HepG2 (cell line): ENCODE measurements around the gene PYGL. TPM values are rescaled to one million over a fixed set of nuclear protein-coding genes. Genes with fewer than 3 reads are reported as not detected.

Experiments used
- ASH2L ChIP-seq: fragments of 300-600, 200-600 bp; sonication (generic); IDR thresholded peaks from 2 replicates; pipeline ENCODE4 v1.7.0; 2017; ENCODE audit warnings: low read depth, mild to moderate bottlenecking, moderate library complexity, mixed read lengths, low read length; ENCODE audit not compliant: insufficient read length
- BCL6 ChIP-seq: IDR thresholded peaks from 2 replicates; pipeline ENCODE4 v1.6.1; 2016; ENCODE audit warnings: missing genetic modification reagents, missing compliant biosample characterization
- CBFB ChIP-seq: sonication (generic); formaldehyde crosslinking; IDR thresholded peaks from 2 replicates; pipeline ENCODE4 v1.4.0; 2020; ENCODE audit warnings: missing genetic modification reagents
- CCDC6 ChIP-seq: sonication (generic); formaldehyde crosslinking; IDR thresholded peaks from 2 replicates; pipeline ENCODE4 v1.8.1; 2022; ENCODE audit warnings: mild to moderate bottlenecking, missing genetic modification reagents, moderate library complexity
- CHCHD3 ChIP-seq: sonication (generic); formaldehyde crosslinking; IDR thresholded peaks from 2 replicates; pipeline ENCODE4 v1.8.0; 2022; ENCODE audit warnings: mild to moderate bottlenecking, missing genetic modification reagents, moderate library complexity
- DNMT3B ChIP-seq: conservative IDR thresholded peaks from 2 replicates; pipeline ENCODE4 v1.6.1; 2016; ENCODE audit warnings: missing biosample characterization, control low read depth
- EZH2 ChIP-seq: conservative IDR thresholded peaks from 2 replicates; pipeline ENCODE4 v1.6.1; 2012; ENCODE audit warnings: mild to moderate bottlenecking, low read depth, low read length, moderate library complexity
- GFI1 ChIP-seq: sonication (generic); formaldehyde crosslinking; IDR thresholded peaks from 2 replicates; pipeline ENCODE4 v1.5.0; 2020; ENCODE audit warnings: missing genetic modification reagents, mild to moderate bottlenecking, borderline replicate concordance
- ISX ChIP-seq: sonication (generic); formaldehyde crosslinking; conservative IDR thresholded peaks from 2 replicates; pipeline ENCODE4 v1.5.0; 2020; ENCODE audit warnings: missing genetic modification reagents
- KLF9 ChIP-seq: IDR thresholded peaks from 2 replicates; pipeline ENCODE4 v1.6.1; 2016; ENCODE audit warnings: low read depth
- LBX2 ChIP-seq: sonication (generic); formaldehyde crosslinking; IDR thresholded peaks from 2 replicates; pipeline ENCODE4 v1.5.0; 2020; ENCODE audit warnings: missing genetic modification reagents, mild to moderate bottlenecking, borderline replicate concordance
- MTERF4 ChIP-seq: sonication (generic); formaldehyde crosslinking; IDR thresholded peaks from 2 replicates; pipeline ENCODE4 v1.8.0; 2023; ENCODE audit warnings: mild to moderate bottlenecking, missing genetic modification reagents
- NR2F6 ChIP-seq, 2 experiments: IDR thresholded peaks; 2 replicates each; pipeline ENCODE4 v1.6.1; 2016; ENCODE audit warnings: antibody characterized with exemption in 1 of 2, mild to moderate bottlenecking in 1 of 2
- PHF21A ChIP-seq: sonication (generic); formaldehyde crosslinking; IDR thresholded peaks from 2 replicates; pipeline ENCODE4 v1.5.0; 2020; ENCODE audit warnings: mild to moderate bottlenecking, missing genetic modification reagents
- PRDM15 ChIP-seq: sonication (generic); formaldehyde crosslinking; IDR thresholded peaks from 2 replicates; pipeline ENCODE4 v1.4.0; 2020; ENCODE audit warnings: missing genetic modification reagents
- SIX1 ChIP-seq: sonication (generic); formaldehyde crosslinking; IDR thresholded peaks from 2 replicates; pipeline ENCODE4 v1.4.0; 2020; ENCODE audit warnings: missing genetic modification reagents, borderline replicate concordance
- TGIF2 ChIP-seq: IDR thresholded peaks from 2 replicates; pipeline ENCODE4 v1.6.1; 2016; ENCODE audit warnings: control low read depth, missing compliant biosample characterization
- YEATS2 ChIP-seq: sonication (generic); formaldehyde crosslinking; IDR thresholded peaks from 2 replicates; pipeline ENCODE4 v1.4.0; 2020; ENCODE audit warnings: missing genetic modification reagents, borderline replicate concordance
- ZBTB43 ChIP-seq: sonication (generic); formaldehyde crosslinking; conservative IDR thresholded peaks from 2 replicates; pipeline ENCODE4 v1.4.0; 2020; ENCODE audit warnings: missing genetic modification reagents
- ZNF138 ChIP-seq: sonication (generic); formaldehyde crosslinking; IDR thresholded peaks from 2 replicates; pipeline ENCODE4 v1.5.0; 2020; ENCODE audit warnings: mild to moderate bottlenecking, low read depth, missing genetic modification reagents
- ZNF20 ChIP-seq: sonication (generic); formaldehyde crosslinking; IDR thresholded peaks from 2 replicates; pipeline ENCODE4 v1.4.0; 2020; ENCODE audit warnings: mild to moderate bottlenecking, moderate library complexity, missing genetic modification reagents
- ZNF264 ChIP-seq: sonication (generic); formaldehyde crosslinking; IDR thresholded peaks from 2 replicates; pipeline ENCODE4 v1.4.0; 2020; ENCODE audit warnings: missing genetic modification reagents
- ZNF350 ChIP-seq: sonication (generic); formaldehyde crosslinking; IDR thresholded peaks from 2 replicates; pipeline ENCODE4 v1.4.0; 2020; ENCODE audit warnings: mild to moderate bottlenecking, low read depth, missing genetic modification reagents, borderline replicate concordance
- ZNF382 ChIP-seq: sonication (generic); formaldehyde crosslinking; IDR thresholded peaks from 2 replicates; pipeline ENCODE4 v1.5.0; 2020; ENCODE audit warnings: missing genetic modification reagents, mild to moderate bottlenecking, borderline replicate concordance
- ZNF451 ChIP-seq: sonication (generic); formaldehyde crosslinking; IDR thresholded peaks from 2 replicates; pipeline ENCODE4 v1.5.0; 2020; ENCODE audit warnings: mild to moderate bottlenecking, missing genetic modification reagents
- polyA plus RNA-seq, 8 experiments: library from polyadenylated mRNA; depleted of rRNA in 3 of 8; stranded (reverse) in 7 of 8; unstranded in 1 of 8; fragments of >200 nt; fragmentation: Illumina TruSeq in 4 of 8; extraction: Trizol in 4 of 8; gene quantifications; 2 replicates each; pipeline versions ENCODE4 v1.2.1 to v1.2.3, GENCODE V29; 2011 to 2016; ENCODE audit warnings: low read depth in 4 of 8, missing spikeins in 1 of 8, mixed read lengths in 1 of 8; ENCODE audit not compliant: insufficient read depth in 1 of 8
- total RNA-seq, 5 experiments: library from RNA; depleted of rRNA; stranded (reverse); fragments of >200 nt; fragmentation: Illumina TruSeq; extraction: Trizol; gene quantifications; 2 replicates each; pipeline ENCODE4 v1.2.3, GENCODE V29; 2016; ENCODE audit warnings: low read depth in 1 of 5

PYGL gene
- total and polyA plus RNA-seq, 2 of the 13 experiments (the other 11 are each of a cell fraction or from before 2014, with no cell fraction given) = 98.4 to 110 TPM

- TF ChIP-seq GFI1 (CRISPR knock-in tag) (no peak), ZBTB43 (peak; percentile 21; the same call in 1 of the 2 replicates), ZNF20 (CRISPR knock-in tag) (0 out of 2 replicates have a peak, but pooled peaks have one; percentile 57), NR2F6 (IDR thresholded peaks at IDR 0.05) (no peak), NR2F6 (CRISPR knock-in tag; IDR thresholded peaks at IDR 0.05) (no peak; the same call in 1 of the 2 replicates), ZNF382 (CRISPR knock-in tag) (no peak), CCDC6 (CRISPR knock-in tag) (peak; percentile 17; the same call in 1 of the 2 replicates), ISX (no peak), KLF9 (CRISPR knock-in tag) (0 out of 2 replicates have a peak, but pooled peaks have one; percentile 72), LBX2 (CRISPR knock-in tag) (no peak), DNMT3B (no peak), BCL6 (CRISPR knock-in tag) (no peak; the same call in 1 of the 2 replicates), PRDM15 (CRISPR knock-in tag) (no peak; the same call in none of the 2 replicates), PHF21A (CRISPR knock-in tag) (peak; percentile 63), ZNF451 (CRISPR knock-in tag) (peak; percentile 80), ASH2L (peak; percentile 18), TGIF2 (no peak), YEATS2 (CRISPR knock-in tag) (peak; percentile 55), ZNF138 (no peak), CBFB (no peak), CHCHD3 (CRISPR knock-in tag) (peak; percentile 56; the same call in 1 of the 2 replicates), ZNF350 (CRISPR knock-in tag) (no peak), SIX1 (no peak), ZNF264 (no peak), MTERF4 (peak; percentile 4; the same call in 1 of the 2 replicates), EZH2 (no peak)
These were observed at the start of gene PYGL (continued) for GRCh38 chr14:50943943-50944646.
